CD4-positive, alpha-beta T cell treated with Interleukin-10 for 1 hour (primary cell): ENCODE data around the gene GPC6.
"Not testable (repeated sequence)": the region's sequence is repeated elsewhere in the genome, so short reads cannot be mapped to it uniquely, and the experiment has no call there.

Experiments
- DNase-seq: peaks from one replicate; pipeline ENCODE4 v3.0.0-alpha.2; 2020

The GPC6 gene

GRCh38 chr13:93226623-93227279, at the start of gene GPC6:
GPC6 (plus strand) TSS chr13:93226807.
- DNase-seq, result no peak

GRCh38 chr13:93180356-93180969, 46.1 kb upstream of the GPC6 start:
- DNase-seq, result no peak

- no peak for DNase-seq
These were observed 44.2 kb upstream of the GPC6 start for GRCh38 chr13:93182406-93182805.

GRCh38 chr13:93183302-93183701, 43.3 kb upstream of the GPC6 start:
- no peak for DNase-seq

- no peak for DNase-seq
These were observed 36.6 kb upstream of the GPC6 start for GRCh38 chr13:93190006-93190405.

GRCh38 chr13:93193682-93194081, 32.9 kb upstream of the GPC6 start:
- DNase-seq, result no peak

GRCh38 chr13:93199856-93200255, 26.8 kb upstream of the GPC6 start:
- no peak for DNase-seq

- no peak for DNase-seq
These were observed 26.0 kb upstream of the GPC6 start for GRCh38 chr13:93200626-93201025.

- DNase-seq, result no peak
These were observed 24.5 kb upstream of the GPC6 start for GRCh38 chr13:93201992-93202558.

- DNase-seq, result not testable (repeated sequence)
These were observed 19.7 kb upstream of the GPC6 start for GRCh38 chr13:93206778-93207392.

GRCh38 chr13:93216122-93216521, 10.5 kb upstream of the GPC6 start:
- no peak for DNase-seq

- no peak for DNase-seq
These were observed 8.8 kb upstream of the GPC6 start for GRCh38 chr13:93217721-93218261.

- DNase-seq, result no peak
These were observed 8.0 kb upstream of the GPC6 start for GRCh38 chr13:93218583-93218982.

- no peak for DNase-seq
These were observed 6.5 kb upstream of the GPC6 start for GRCh38 chr13:93220073-93220472.

- DNase-seq, result no peak
These were observed 3.6 kb upstream of the GPC6 start for GRCh38 chr13:93222976-93223375.

GRCh38 chr13:93224535-93224934, 2.1 kb upstream of the GPC6 start:
- DNase-seq, result no peak

GRCh38 chr13:93225610-93226009, 997 bp upstream of the GPC6 start:
- DNase-seq, result no peak

- DNase-seq, result no peak
These were observed 463 bp upstream of the GPC6 start for GRCh38 chr13:93226065-93226622.

- DNase-seq, result no peak
These were observed 772 bp downstream of the GPC6 start for GRCh38 chr13:93227280-93227877.

- no peak for DNase-seq
These were observed 1.5 kb downstream of the GPC6 start for GRCh38 chr13:93227878-93228642.

- DNase-seq, result no peak
These were observed 2.0 kb downstream of the GPC6 start for GRCh38 chr13:93228643-93228937.

GRCh38 chr13:93230261-93230855, 3.8 kb downstream of the GPC6 start:
- DNase-seq, result no peak
